T-helper 17 cell (primary cell): ENCODE data around the gene MAPKAP1. TPM values are rescaled to one million over a fixed set of nuclear protein-coding genes. Genes with fewer than 3 reads are reported as not detected.

Experiments used
- ATAC-seq: fragments of 150-1000 bp; cut with Tn5 transposase; 2 replicates; pipeline ENCODE4 v1.10.0; 2021; ENCODE audit warnings: mild to moderate bottlenecking, moderate library complexity
- DNase-seq, 3 donors: peaks; one replicate each; pipeline versions ENCODE4 v3.0.0 to v3.0.0-alpha.2; 2020 to 2021
- H3K9me3 ChIP-seq: one replicate; pipeline ENCODE4 v1.7.0; 2013; ENCODE audit warnings: low read length, mild to moderate bottlenecking; ENCODE audit not compliant: control insufficient read depth, poor library complexity, severe bottlenecking
- H3K27ac Mint-ChIP-seq: one replicate; pipeline ENCODE4 v1.8.0; 2022; ENCODE audit warnings: mild to moderate bottlenecking, moderate library complexity, mixed read lengths
- H3K27me3 Mint-ChIP-seq: one replicate; pipeline ENCODE4 v1.8.0; 2022; ENCODE audit warnings: mixed read lengths
- H3K36me3 Mint-ChIP-seq: one replicate; pipeline ENCODE4 v1.8.0; 2022; ENCODE audit warnings: low read depth, mixed read lengths
- H3K4me1 Mint-ChIP-seq: one replicate; pipeline ENCODE4 v1.8.0; 2022; ENCODE audit warnings: mild to moderate bottlenecking, mixed read lengths
- H3K4me3 Mint-ChIP-seq: one replicate; pipeline ENCODE4 v1.8.0; 2022; ENCODE audit warnings: mild to moderate bottlenecking, moderate library complexity, mixed read lengths
- total RNA-seq, 4 donors: library from RNA in 2 of 4; stranded (reverse) in 2 of 4; gene quantifications; one replicate each; pipeline ENCODE4 v1.2.3 and lab custom pipeline; 2022 to 2026

The MAPKAP1 gene
- total RNA-seq, 2 donors from 2014 or later, result 46.6 to 52.9 TPM

GRCh38 chr9:125532412-125532811 is 174.6 kb downstream of the MAPKAP1 start:
- ATAC-seq (no peak), DNase-seq (no peak)
- H3K27ac Mint-ChIP-seq, result no peak overlapping the region
- H3K9me3 ChIP-seq, result no peaks in the 10 kb centered on the region
- no peaks in the 10 kb centered on the region for H3K27me3 Mint-ChIP-seq
- peaks cover 13% of the 10 kb centered on the region for H3K4me1 Mint-ChIP-seq
- H3K36me3 Mint-ChIP-seq, result peaks cover 2% of the 10 kb centered on the region
- no peak overlapping the region for H3K4me3 Mint-ChIP-seq

GRCh38 chr9:125529589-125530515 is 177.2 kb downstream of the MAPKAP1 start:
- no peak overlapping the region for H3K4me3 Mint-ChIP-seq
- H3K36me3 Mint-ChIP-seq, result peaks cover 2% of the 10 kb centered on the region
- H3K27ac Mint-ChIP-seq, result peak overlapping the region; percentile 66
- H3K27me3 Mint-ChIP-seq, result no peaks in the 10 kb centered on the region
- peaks cover 17% of the 10 kb centered on the region for H3K4me1 Mint-ChIP-seq
- ATAC-seq (peak; percentile 45), DNase-seq (no peak)
- H3K9me3 ChIP-seq, result no peaks in the 10 kb centered on the region

- DNase-seq (no peak), ATAC-seq (no peak)
- Mint-ChIP-seq H3K27ac (peak overlapping the region; percentile 66), H3K36me3 (peaks cover 2% of the 10 kb centered on the region), H3K4me1 (peaks cover 19% of the 10 kb centered on the region), H3K4me3 (no peak overlapping the region), H3K27me3 (no peaks in the 10 kb centered on the region)
- no peaks in the 10 kb centered on the region for H3K9me3 ChIP-seq
Measured at GRCh38 chr9:125529107-125529506, 177.9 kb downstream of the MAPKAP1 start.

- DNase-seq, result no peak
- no peaks in the 10 kb centered on the region for H3K9me3 ChIP-seq
- ATAC-seq, result no peak
- Mint-ChIP-seq H3K27me3 (no peaks in the 10 kb centered on the region), H3K27ac (peak overlapping the region; percentile 49), H3K4me1 (peaks cover 28% of the 10 kb centered on the region), H3K36me3 (peaks cover 2% of the 10 kb centered on the region), H3K4me3 (no peak overlapping the region)
Measured at GRCh38 chr9:125527471-125528002, 179.5 kb downstream of the MAPKAP1 start.

- Mint-ChIP-seq H3K27me3 (no peaks in the 10 kb centered on the region), H3K27ac (no peak overlapping the region), H3K4me1 (peaks cover 33% of the 10 kb centered on the region), H3K36me3 (peaks cover 2% of the 10 kb centered on the region), H3K4me3 (no peak overlapping the region)
- DNase-seq (no peak), ATAC-seq (no peak)
- no peaks in the 10 kb centered on the region for H3K9me3 ChIP-seq
Measured at GRCh38 chr9:125525921-125526631, 180.9 kb downstream of the MAPKAP1 start.

GRCh38 chr9:125524583-125525355 is 182.2 kb downstream of the MAPKAP1 start:
- no peaks in the 10 kb centered on the region for H3K27me3 Mint-ChIP-seq
- no peak for ATAC-seq
- H3K27ac Mint-ChIP-seq, result peak overlapping the region; percentile 75

GRCh38 chr9:125523681-125524080 is 183.3 kb downstream of the MAPKAP1 start:
- no peaks in the 10 kb centered on the region for H3K27me3 Mint-ChIP-seq
- peaks cover 2% of the 10 kb centered on the region for H3K36me3 Mint-ChIP-seq
- ATAC-seq (no peak), DNase-seq (no peak)
- peak overlapping the region; percentile 75 for H3K27ac Mint-ChIP-seq
- H3K4me3 Mint-ChIP-seq, result no peak overlapping the region
- H3K9me3 ChIP-seq, result no peaks in the 10 kb centered on the region
- H3K4me1 Mint-ChIP-seq, result peaks cover 34% of the 10 kb centered on the region

More at GRCh38 chr9:125524583-125525355, 182.2 kb downstream of the MAPKAP1 start:
- H3K36me3 Mint-ChIP-seq, result peaks cover 2% of the 10 kb centered on the region
- no peak for DNase-seq
- H3K4me3 Mint-ChIP-seq, result no peak overlapping the region
- H3K4me1 Mint-ChIP-seq, result peaks cover 36% of the 10 kb centered on the region
- H3K9me3 ChIP-seq, result no peaks in the 10 kb centered on the region

GRCh38 chr9:125522328-125522725 is 184.7 kb downstream of the MAPKAP1 start:
- ATAC-seq, result no peak

GRCh38 chr9:125521462-125522327 is 185.3 kb downstream of the MAPKAP1 start:
- ATAC-seq, result peak; percentile 97
- Mint-ChIP-seq H3K36me3 (no peaks in the 10 kb centered on the region), H3K27ac (peak overlapping the region; percentile 75), H3K27me3 (no peaks in the 10 kb centered on the region), H3K4me3 (peak overlapping the region; percentile 55), H3K4me1 (peaks cover 34% of the 10 kb centered on the region)
- H3K9me3 ChIP-seq, result no peaks in the 10 kb centered on the region
- no peak for DNase-seq

More at GRCh38 chr9:125522328-125522725, 184.7 kb downstream of the MAPKAP1 start:
- Mint-ChIP-seq H3K36me3 (no peaks in the 10 kb centered on the region), H3K27me3 (no peaks in the 10 kb centered on the region), H3K4me1 (peaks cover 34% of the 10 kb centered on the region), H3K4me3 (no peak overlapping the region), H3K27ac (peak overlapping the region; percentile 75)
- H3K9me3 ChIP-seq, result no peaks in the 10 kb centered on the region
- no peak for DNase-seq

- peaks cover 33% of the 10 kb centered on the region for H3K4me1 Mint-ChIP-seq
Measured at GRCh38 chr9:125519734-125520133, 187.3 kb downstream of the MAPKAP1 start.

GRCh38 chr9:125517577-125517976 is 189.4 kb downstream of the MAPKAP1 start:
- no peaks in the 10 kb centered on the region for H3K27me3 Mint-ChIP-seq
- peaks cover 31% of the 10 kb centered on the region for H3K4me1 Mint-ChIP-seq
- H3K36me3 Mint-ChIP-seq, result no peaks in the 10 kb centered on the region
- H3K27ac Mint-ChIP-seq, result no peak overlapping the region
- no peak overlapping the region for H3K4me3 Mint-ChIP-seq
- DNase-seq (no peak), ATAC-seq (no peak)
- H3K9me3 ChIP-seq, result no peaks in the 10 kb centered on the region

More at GRCh38 chr9:125519734-125520133, 187.3 kb downstream of the MAPKAP1 start:
- H3K4me3 Mint-ChIP-seq, result no peak overlapping the region
- H3K27ac Mint-ChIP-seq, result no peak overlapping the region
- no peak for ATAC-seq
- DNase-seq, result no peak
- no peaks in the 10 kb centered on the region for H3K27me3 Mint-ChIP-seq
- no peaks in the 10 kb centered on the region for H3K9me3 ChIP-seq
- no peaks in the 10 kb centered on the region for H3K36me3 Mint-ChIP-seq
